Endothelial cell (in vitro differentiated cells): ENCODE results near the gene DCAF11. TPM values are rescaled to one million over a fixed set of nuclear protein-coding genes. Genes with fewer than 3 reads are reported as not detected.

Source experiments
- DNase-seq: peaks from one replicate; pipeline ENCODE4 v3.0.0; 2021; ENCODE audit warnings: low spot score
- H3K27ac Mint-ChIP-seq: one replicate; pipeline ENCODE4 v1.8.0; 2021; ENCODE audit warnings: mixed read lengths, inconsistent platforms; ENCODE audit not compliant: unreplicated experiment
- H3K27me3 Mint-ChIP-seq: one replicate; pipeline ENCODE4 v1.8.0; 2021; ENCODE audit warnings: mild to moderate bottlenecking, moderate library complexity, mixed read lengths, inconsistent platforms; ENCODE audit not compliant: unreplicated experiment
- H3K36me3 Mint-ChIP-seq: one replicate; pipeline ENCODE4 v1.8.0; 2021; ENCODE audit warnings: mild to moderate bottlenecking, low read depth, mixed read lengths, inconsistent platforms; ENCODE audit not compliant: unreplicated experiment
- H3K4me1 Mint-ChIP-seq: one replicate; pipeline ENCODE4 v1.8.0; 2021; ENCODE audit warnings: mild to moderate bottlenecking, mixed read lengths, inconsistent platforms; ENCODE audit not compliant: unreplicated experiment
- H3K4me3 Mint-ChIP-seq: one replicate; pipeline ENCODE4 v1.8.0; 2021; ENCODE audit warnings: mild to moderate bottlenecking, mixed read lengths, inconsistent platforms; ENCODE audit not compliant: unreplicated experiment
- H3K9me3 Mint-ChIP-seq: one replicate; pipeline ENCODE4 v1.8.0; 2021; ENCODE audit warnings: mixed read lengths, inconsistent platforms; ENCODE audit not compliant: unreplicated experiment
- CTCF ChIP-seq: fragments of 200-600 bp; sonication (generic); IDR thresholded peaks from one replicate; pipeline ENCODE4 v1.5.0; 2021; ENCODE audit warnings: antibody characterized with exemption; ENCODE audit not compliant: unreplicated experiment
- total RNA-seq: library from RNA; stranded (reverse); fragmentation: NEBNext Ultra II Directional; extraction: Animal tissue kit (Norgen Biotek cat#: 25700); gene quantifications from one replicate; pipeline ENCODE4 v1.2.1, GENCODE V29; 2021; ENCODE audit not compliant: unreplicated experiment

The DCAF11 gene
- total RNA-seq, 1 donor from 2014 or later: 38.2 TPM

GRCh38 chr14:24087004-24087403 lies 27.6 kb upstream of the DCAF11 start:
- peaks cover 10% of the 10 kb centered on the region for H3K27me3 Mint-ChIP-seq
- H3K9me3 Mint-ChIP-seq: no peaks in the 10 kb centered on the region
- H3K27ac Mint-ChIP-seq: no peak overlapping the region
- TF ChIP-seq CTCF: no peak
- no peaks in the 10 kb centered on the region for H3K36me3 Mint-ChIP-seq
- DNase-seq: no peak
- peaks cover 5% of the 10 kb centered on the region for H3K4me1 Mint-ChIP-seq
- H3K4me3 Mint-ChIP-seq: no peak overlapping the region

GRCh38 chr14:24088095-24088494 lies 26.5 kb upstream of the DCAF11 start:
- peaks cover 9% of the 10 kb centered on the region for H3K27me3 Mint-ChIP-seq
- peaks cover 3% of the 10 kb centered on the region for H3K4me1 Mint-ChIP-seq
- no peak for TF ChIP-seq CTCF
- H3K36me3 Mint-ChIP-seq: peaks cover 3% of the 10 kb centered on the region
- no peaks in the 10 kb centered on the region for H3K9me3 Mint-ChIP-seq
- H3K27ac Mint-ChIP-seq: no peak overlapping the region
- no peak for DNase-seq
- H3K4me3 Mint-ChIP-seq: no peak overlapping the region

- Mint-ChIP-seq H3K27ac (no peak overlapping the region), H3K4me3 (no peak overlapping the region), H3K27me3 (peaks cover 10% of the 10 kb centered on the region), H3K9me3 (no peaks in the 10 kb centered on the region), H3K36me3 (peaks cover 5% of the 10 kb centered on the region), H3K4me1 (peaks cover 8% of the 10 kb centered on the region)
- no peak for DNase-seq
- TF ChIP-seq CTCF: no peak
Observed at GRCh38 chr14:24089890-24090289, 24.7 kb upstream of the DCAF11 start.

GRCh38 chr14:24092110-24092504 lies 22.5 kb upstream of the DCAF11 start:
- no peak overlapping the region for H3K27ac Mint-ChIP-seq
- no peak for TF ChIP-seq CTCF
- no peak for DNase-seq
- no peaks in the 10 kb centered on the region for H3K9me3 Mint-ChIP-seq
- H3K27me3 Mint-ChIP-seq: peaks cover 11% of the 10 kb centered on the region
- peaks cover 18% of the 10 kb centered on the region for H3K4me1 Mint-ChIP-seq
- peaks cover 8% of the 10 kb centered on the region for H3K36me3 Mint-ChIP-seq
- no peak overlapping the region for H3K4me3 Mint-ChIP-seq

- no peak for DNase-seq
- Mint-ChIP-seq H3K36me3 (peaks cover 8% of the 10 kb centered on the region), H3K9me3 (no peaks in the 10 kb centered on the region), H3K4me1 (peaks cover 18% of the 10 kb centered on the region), H3K27me3 (peaks cover 8% of the 10 kb centered on the region), H3K4me3 (peak overlapping the region; percentile 79), H3K27ac (no peak overlapping the region)
- TF ChIP-seq CTCF: no peak
Observed at GRCh38 chr14:24092505-24093206, 21.9 kb upstream of the DCAF11 start.
